Cortex of kidney (tissue), 1 donor: ENCODE results near the gene SLC44A3.

Source experiments
- DNase-seq: peaks from one replicate; lab custom pipeline; 2025; lab: John Stamatoyannopoulos, UW

Gene SLC44A3, protein sequence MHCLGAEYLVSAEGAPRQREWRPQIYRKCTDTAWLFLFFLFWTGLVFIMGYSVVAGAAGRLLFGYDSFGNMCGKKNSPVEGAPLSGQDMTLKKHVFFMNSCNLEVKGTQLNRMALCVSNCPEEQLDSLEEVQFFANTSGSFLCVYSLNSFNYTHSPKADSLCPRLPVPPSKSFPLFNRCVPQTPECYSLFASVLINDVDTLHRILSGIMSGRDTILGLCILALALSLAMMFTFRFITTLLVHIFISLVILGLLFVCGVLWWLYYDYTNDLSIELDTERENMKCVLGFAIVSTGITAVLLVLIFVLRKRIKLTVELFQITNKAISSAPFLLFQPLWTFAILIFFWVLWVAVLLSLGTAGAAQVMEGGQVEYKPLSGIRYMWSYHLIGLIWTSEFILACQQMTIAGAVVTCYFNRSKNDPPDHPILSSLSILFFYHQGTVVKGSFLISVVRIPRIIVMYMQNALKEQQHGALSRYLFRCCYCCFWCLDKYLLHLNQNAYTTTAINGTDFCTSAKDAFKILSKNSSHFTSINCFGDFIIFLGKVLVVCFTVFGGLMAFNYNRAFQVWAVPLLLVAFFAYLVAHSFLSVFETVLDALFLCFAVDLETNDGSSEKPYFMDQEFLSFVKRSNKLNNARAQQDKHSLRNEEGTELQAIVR

DNA sequence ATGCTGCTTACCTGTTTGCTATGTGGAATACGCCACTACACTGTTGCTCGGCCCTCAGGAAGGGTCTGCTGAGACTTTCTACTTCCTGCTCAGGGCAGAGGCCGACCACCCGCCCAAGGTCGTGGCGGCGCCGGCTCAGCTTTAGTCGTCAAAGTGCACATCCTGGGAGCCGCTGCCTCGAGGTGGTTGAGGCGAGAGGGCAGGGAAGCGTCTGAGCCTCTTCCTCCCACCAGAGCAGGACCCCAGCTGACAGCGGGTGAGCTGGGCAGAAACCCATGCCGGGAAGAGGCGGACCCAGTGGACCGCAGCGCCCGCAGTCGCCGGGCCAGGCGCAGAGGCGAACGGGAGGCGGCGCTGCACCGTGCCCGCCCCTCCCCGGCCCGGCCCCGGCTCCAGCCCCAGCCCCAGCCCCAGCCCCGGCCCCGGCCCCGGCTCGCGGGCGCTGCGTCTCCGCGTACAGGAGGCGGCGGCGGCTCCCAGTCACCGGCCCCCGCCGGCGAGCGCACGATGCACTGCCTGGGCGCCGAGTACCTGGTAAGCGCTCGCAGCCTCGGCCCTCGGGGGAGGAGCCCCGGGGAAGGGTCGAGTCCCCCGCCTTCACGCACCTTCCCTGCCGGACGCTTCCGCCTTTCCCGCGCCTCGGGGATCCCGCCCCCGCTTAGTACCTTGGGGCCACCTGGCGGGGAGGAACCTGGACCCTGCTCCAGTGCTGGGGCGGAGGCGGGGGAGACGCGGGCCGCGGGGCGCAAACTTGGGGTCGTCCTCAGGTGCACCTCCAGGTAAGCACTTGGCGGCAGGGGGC, at the start of gene SLC44A3:
TSS of gene SLC44A3 (plus strand) at position 413 of the 802 bp plus-strand sequence. CDS start at position 508, 95 bp downstream.
- DNase-seq = no peak

- no peak for DNase-seq
These were observed 47.9 kb upstream of the SLC44A3 start for GRCh38 chr1:94772230-94772641.

DNA sequence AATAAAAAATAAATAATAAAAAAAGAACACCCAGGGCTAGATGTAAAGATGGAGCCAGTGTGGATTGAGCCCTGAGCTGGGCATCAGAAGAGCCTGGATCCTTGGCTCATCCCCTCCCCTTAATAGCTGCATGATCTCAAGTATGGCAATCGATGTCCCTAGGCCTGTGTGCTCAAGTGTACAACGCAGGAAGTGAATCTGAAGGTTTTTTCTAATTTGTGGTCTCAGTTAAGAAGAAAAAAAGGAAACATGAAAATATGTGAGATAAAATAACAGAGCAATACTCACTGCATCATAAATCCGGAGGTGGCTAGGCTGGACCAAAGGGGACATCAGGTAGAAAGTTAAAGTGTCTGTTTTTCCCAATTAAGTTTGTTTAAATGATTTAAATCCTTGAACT, 47.3 kb upstream of the SLC44A3 start:
- no peak for DNase-seq

- DNase-seq = no peak
These were observed 46.8 kb upstream of the SLC44A3 start for GRCh38 chr1:94773296-94773809.

- DNase-seq = no peak
These were observed 46.2 kb upstream of the SLC44A3 start for GRCh38 chr1:94773931-94774422.

DNA sequence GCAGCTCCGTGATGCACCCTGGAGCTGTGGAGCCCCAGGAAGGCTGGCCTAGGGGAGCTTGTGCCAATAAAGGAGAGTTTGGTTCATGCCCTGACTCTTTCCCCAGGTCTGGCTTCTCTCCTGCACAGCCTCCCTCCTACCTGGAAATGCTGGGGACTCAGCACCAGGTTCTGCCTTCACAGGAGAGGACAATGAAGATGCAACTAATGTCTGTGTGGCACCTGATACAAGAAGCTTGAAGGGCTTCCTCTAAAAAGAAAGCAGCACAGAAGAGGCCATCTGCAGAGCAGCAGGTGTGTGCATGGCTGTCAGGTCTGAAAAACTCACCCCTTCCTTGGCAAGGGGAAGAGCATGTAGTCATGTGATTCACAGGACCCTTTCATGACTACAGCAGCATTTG, 43.7 kb upstream of the SLC44A3 start:
- no peak for DNase-seq

- DNase-seq = no peak
These were observed 42.9 kb upstream of the SLC44A3 start for GRCh38 chr1:94777281-94777680.

- no peak for DNase-seq
These were observed 41.3 kb upstream of the SLC44A3 start for GRCh38 chr1:94778808-94779207.

DNA sequence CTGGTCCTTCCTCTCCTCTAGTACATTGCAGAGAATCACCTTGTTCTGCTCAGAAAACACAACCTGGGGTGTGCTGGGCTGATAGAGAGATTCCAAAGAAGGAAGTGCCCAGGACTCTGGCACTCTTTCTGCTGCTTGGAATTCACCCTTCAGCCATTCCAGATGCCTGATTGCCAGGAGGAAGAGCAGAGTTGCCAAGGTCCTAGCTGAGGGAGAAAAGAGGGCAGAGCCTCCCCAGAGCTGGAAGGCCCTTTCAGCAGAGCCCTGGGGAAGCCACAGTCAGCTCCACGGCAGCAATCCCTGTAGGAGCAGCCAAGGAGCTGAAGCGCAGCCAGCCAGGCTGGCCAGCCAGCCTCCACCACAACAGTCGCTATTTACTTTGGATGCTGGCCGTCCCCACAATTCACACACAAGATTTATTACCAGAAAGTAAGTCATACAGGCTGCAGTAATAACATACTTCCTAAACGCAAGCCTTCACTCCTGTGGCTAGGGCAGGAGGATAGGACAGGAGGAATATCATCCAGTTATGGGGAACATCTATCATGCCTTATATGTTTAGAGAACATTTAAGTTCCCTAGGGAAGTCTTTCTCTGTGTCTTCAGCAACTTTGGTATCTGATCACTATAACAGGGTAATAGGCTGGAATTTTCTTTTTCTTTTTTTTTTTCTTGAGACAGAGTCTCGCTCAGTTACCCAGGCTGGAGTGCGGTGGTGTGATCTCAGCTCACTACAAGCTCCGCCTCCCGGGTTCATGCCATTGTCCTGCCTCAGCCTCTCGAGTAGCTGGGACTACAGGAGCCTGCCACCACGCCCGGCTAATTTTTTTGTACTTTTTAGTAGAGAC, 36.6 kb upstream of the SLC44A3 start:
- no peak for DNase-seq

DNA sequence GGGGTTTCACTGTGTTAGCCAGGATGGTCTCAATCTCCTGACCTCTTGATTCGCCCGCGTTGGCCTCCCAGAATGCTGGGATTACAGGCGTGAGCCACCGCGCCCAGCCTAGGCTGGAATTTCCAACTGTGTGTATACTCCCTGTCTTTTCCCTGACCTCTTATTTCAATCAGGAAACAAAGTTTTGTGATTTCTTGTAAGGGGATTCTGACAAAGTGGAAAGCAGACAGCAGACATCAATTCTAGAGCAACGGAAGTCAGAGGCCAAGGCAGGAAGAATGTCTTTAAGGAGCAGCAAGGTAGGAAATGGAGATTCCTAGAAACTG, 36.0 kb upstream of the SLC44A3 start:
- no peak for DNase-seq

- DNase-seq = no peak
These were observed 32.5 kb upstream of the SLC44A3 start for GRCh38 chr1:94787691-94788090.

DNA sequence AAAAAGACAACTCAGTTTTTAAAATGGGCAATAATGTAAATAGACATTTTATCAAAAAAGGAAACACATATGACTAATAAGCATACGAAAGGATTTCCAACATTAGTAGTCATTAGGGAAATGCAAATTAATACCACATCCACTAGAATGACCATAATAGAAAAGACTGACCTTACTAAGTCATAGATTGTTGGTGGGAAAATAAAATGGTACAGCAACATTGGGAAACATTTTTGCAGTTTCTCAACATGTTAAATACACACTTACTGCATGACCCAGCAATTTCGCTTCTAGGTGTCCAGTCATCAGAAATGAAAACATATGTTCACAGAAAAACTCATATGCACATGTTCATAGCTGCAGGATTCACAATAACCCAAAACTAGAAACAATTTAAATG, 29.9 kb upstream of the SLC44A3 start:
- DNase-seq = no peak

GRCh38 chr1:94790670-94791069, 29.5 kb upstream of the SLC44A3 start:
- no peak for DNase-seq

GRCh38 chr1:94792473-94793295, 27.5 kb upstream of the SLC44A3 start:
- DNase-seq = no peak

DNA sequence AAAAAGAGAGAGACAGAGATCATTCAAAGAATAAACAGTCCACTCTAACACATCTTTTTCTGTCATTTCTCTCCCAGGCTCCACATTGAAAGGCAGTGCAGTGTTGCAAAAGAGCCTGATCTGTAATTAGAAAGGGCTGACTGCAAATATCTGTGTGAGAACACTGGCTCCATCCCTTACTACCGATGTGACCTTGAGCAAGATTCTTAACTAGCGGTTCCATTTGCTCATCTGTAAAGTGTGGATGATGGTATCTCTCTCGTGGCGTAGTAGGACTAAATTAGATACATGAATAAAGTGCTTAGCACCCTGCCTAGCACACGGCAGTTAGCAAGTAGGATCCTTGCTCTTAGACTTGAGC, 26.9 kb upstream of the SLC44A3 start:
- DNase-seq = no peak

- no peak for DNase-seq
These were observed 24.7 kb upstream of the SLC44A3 start for GRCh38 chr1:94795434-94795833.

DNA sequence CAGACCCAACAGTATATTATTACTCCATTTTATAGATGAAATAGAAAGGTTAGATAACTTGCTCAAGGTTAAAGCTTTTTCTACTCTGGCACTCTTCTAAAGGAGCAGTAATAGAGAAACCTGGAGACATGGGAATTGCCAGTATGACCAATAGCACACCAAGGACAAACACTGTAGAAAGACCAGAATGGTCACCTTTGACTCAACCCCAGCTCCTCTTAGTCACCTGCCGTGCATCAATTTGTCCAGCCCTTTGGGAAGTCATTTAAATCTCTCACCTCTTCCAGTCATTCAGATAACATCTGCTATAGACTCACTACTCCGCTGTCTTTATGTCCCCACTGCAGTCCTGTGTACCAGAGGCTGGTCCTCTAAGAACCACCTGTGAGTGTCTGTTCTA, 23.9 kb upstream of the SLC44A3 start:
- no peak for DNase-seq

DNA sequence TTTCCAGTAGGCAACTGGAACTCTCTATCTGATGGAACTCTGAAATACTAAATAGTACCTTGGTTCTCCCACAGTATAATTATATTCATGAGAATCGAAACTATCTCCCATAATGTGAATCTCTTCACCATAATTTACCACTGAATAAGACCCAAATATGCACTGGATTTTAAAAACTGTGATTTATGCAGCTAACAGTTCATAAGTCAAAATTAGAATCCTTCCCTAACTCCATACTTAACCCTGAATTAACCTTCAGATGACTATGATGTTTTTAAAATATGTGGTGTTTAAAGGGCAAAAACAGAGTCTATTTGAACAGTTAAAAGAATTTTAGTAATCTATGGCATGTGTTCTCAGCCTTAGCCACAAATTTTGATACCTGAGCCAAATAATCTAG, 22.9 kb upstream of the SLC44A3 start:
- no peak for DNase-seq

DNA sequence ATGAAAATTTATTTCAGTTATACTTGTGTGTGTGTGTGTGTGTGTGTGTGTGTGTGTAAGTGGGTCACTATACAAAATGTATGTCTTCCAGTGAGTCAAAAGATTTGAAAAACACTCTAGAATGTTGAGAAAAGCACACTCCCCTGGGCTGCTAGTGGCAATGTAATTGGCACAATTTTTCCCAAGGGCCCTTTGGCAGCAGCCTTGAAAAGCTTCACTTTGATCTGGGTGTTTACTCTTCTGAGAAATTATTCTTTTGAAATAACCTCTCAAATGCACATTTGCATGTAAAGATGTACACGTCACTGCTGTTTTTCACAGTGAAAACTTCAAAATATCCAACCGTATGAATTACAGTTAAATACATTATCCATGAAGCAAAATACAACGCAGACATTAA, 22.1 kb upstream of the SLC44A3 start:
- DNase-seq = no peak

- DNase-seq = no peak
These were observed 21.7 kb upstream of the SLC44A3 start for GRCh38 chr1:94798462-94798861.

- DNase-seq = no peak
These were observed 21.0 kb upstream of the SLC44A3 start for GRCh38 chr1:94799206-94799605.
